ENCODE measurements around the gene SEMA3B.
A peak's percentile ranks its signal among the peaks of the same experiment; 100 is the strongest.

Gene SEMA3B

GRCh38 chr3:50258029-50258680 lies 10.8 kb upstream of the SEMA3B start:
- H3K4me2 ChIP-seq (ENCODE audit: low read depth, low read length) = no peak overlapping the region
- H3F3A ChIP-seq (ENCODE audit: insufficient read depth, low read length) = 0 out of 2 replicates have a peak, but pooled peaks cover 6% of the 10 kb centered on the region
- no peaks in the 10 kb centered on the region for H3K27me3 ChIP-seq (replicated peaks; ENCODE audit: insufficient read depth, low read length)
- no peak overlapping the region for H3K9ac ChIP-seq (ENCODE audit: low read length)
- H2AFZ ChIP-seq (ENCODE audit: low read length) = no peak overlapping the region
- H3K36me3 ChIP-seq (replicated peaks; ENCODE audit: insufficient read depth, low read length) = peaks cover 8% of the 10 kb centered on the region
- no peaks in the 10 kb centered on the region for H3K79me2 ChIP-seq (ENCODE audit: low read length)
- no peak for DNase-seq
- H3K9me3 ChIP-seq (replicated peaks; ENCODE audit: insufficient read depth, low read length) = no peaks in the 10 kb centered on the region
- no peak overlapping the region for H3K27ac ChIP-seq (ENCODE audit: low read length)
- H3K9me2 ChIP-seq (replicated peaks; ENCODE audit: insufficient read depth, low read length) = no peaks in the 10 kb centered on the region
- H3K4me3 ChIP-seq (ENCODE audit: low read length) = no peak overlapping the region
- peaks cover 6% of the 10 kb centered on the region; the same call in 1 of the 2 replicates for H3K4me1 ChIP-seq (ENCODE audit: low read length)
- no peaks in the 10 kb centered on the region for H4K20me1 ChIP-seq (ENCODE audit: insufficient read depth, low read length)
- TF ChIP-seq EZH2 (optimal IDR thresholded peaks at IDR 0.05; ENCODE audit: low read depth, low read length) (no peak), CTCF (IDR thresholded peaks at IDR 0.05; ENCODE audit: low read length) (no peak), EZH2phosphoT487 (IDR thresholded peaks at IDR 0.05; ENCODE audit: low read length) (no peak)

DNA sequence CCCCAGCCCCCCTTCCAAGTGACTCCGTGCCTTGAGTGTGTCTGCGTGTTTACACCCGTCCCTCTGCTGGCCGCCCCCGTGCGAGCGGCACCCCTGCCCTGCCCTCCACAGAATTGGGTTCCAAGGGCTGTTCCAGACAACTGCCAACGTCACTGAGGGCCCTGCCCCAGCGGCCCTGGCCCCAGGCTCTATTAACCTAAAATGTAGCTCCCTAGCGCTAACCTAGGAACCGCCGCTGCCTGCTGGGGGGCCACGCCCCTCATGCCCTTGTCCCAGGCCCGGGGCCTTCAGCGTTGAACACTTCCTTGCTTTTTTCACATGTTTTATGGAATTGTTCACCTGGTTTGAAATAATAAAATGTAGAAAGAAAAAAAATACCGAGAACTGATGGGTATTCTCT lies 10.0 kb upstream of the SEMA3B start:
- no peak overlapping the region for H3K4me2 ChIP-seq (ENCODE audit: low read depth, low read length)

DNA sequence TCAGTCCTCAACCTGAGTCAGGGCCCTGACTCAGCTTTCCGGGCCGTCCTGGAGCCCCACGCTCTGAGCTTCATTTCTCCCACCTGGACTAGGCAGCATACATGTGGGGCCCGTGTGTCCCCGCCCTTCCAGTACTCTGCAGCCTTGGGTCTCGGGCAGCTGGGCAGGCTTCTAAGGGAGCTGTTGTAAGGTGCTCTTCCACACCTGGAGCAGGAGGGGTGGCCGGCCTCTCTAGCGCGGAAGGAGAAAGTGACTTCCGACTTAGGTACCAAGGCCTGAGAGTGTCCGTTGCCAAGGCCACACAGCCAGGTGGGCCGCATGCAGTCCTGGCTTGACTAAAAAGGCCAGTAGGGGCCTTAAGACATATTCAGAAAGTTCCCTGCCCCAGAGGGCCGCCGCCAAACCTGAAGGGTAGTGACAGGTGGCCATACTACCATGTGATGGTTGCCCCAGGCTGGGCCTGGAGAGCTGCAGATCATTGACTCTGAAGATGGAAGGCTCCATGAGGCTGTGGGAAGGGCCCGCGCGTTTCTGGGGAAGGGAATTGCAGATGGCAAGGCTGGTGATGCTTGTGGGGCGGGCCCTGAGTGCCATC lies 9.4 kb upstream of the SEMA3B start:
- Histone ChIP-seq H2AFZ (ENCODE audit: low read length) (0 out of 2 replicates have a peak overlapping the region, but pooled peaks have one; percentile 22), H3K9ac (ENCODE audit: low read length) (peak overlapping the region; percentile 7; the same call in 1 of the 2 replicates), H3F3A (ENCODE audit: insufficient read depth, low read length) (0 out of 2 replicates have a peak, but pooled peaks cover 6% of the 10 kb centered on the region), H3K27ac (ENCODE audit: low read length) (no peak overlapping the region), H3K4me2 (ENCODE audit: low read depth, low read length) (peak overlapping the region; percentile 99), H3K27me3 (replicated peaks; ENCODE audit: insufficient read depth, low read length) (no peaks in the 10 kb centered on the region), H3K9me3 (replicated peaks; ENCODE audit: insufficient read depth, low read length) (no peaks in the 10 kb centered on the region), H3K4me1 (ENCODE audit: low read length) (peaks cover 6% of the 10 kb centered on the region; the same call in 1 of the 2 replicates), H3K9me2 (replicated peaks; ENCODE audit: insufficient read depth, low read length) (no peaks in the 10 kb centered on the region), H3K4me3 (ENCODE audit: low read length) (peak overlapping the region; percentile 76; the same call in 1 of the 2 replicates), H3K36me3 (replicated peaks; ENCODE audit: insufficient read depth, low read length) (peaks cover 8% of the 10 kb centered on the region), H3K79me2 (ENCODE audit: low read length) (no peaks in the 10 kb centered on the region), H4K20me1 (ENCODE audit: insufficient read depth, low read length) (no peaks in the 10 kb centered on the region)
- TF ChIP-seq CTCF (IDR thresholded peaks at IDR 0.05; ENCODE audit: low read length) = no peak
- TF ChIP-seq EZH2 (optimal IDR thresholded peaks at IDR 0.05; ENCODE audit: low read depth, low read length) = no peak
- no peak for TF ChIP-seq EZH2phosphoT487 (IDR thresholded peaks at IDR 0.05; ENCODE audit: low read length)
- DNase-seq = no peak

More for the DNA sequence above, 10.0 kb upstream of the SEMA3B start:
- no peak overlapping the region for H3K9ac ChIP-seq (ENCODE audit: low read length)
- H3K4me1 ChIP-seq (ENCODE audit: low read length) = peaks cover 6% of the 10 kb centered on the region; the same call in 1 of the 2 replicates
- no peak overlapping the region for H2AFZ ChIP-seq (ENCODE audit: low read length)
- no peak overlapping the region for H3K27ac ChIP-seq (ENCODE audit: low read length)
- TF ChIP-seq EZH2 (optimal IDR thresholded peaks at IDR 0.05; ENCODE audit: low read depth, low read length) = no peak
- no peaks in the 10 kb centered on the region for H3K27me3 ChIP-seq (replicated peaks; ENCODE audit: insufficient read depth, low read length)
- H3K36me3 ChIP-seq (replicated peaks; ENCODE audit: insufficient read depth, low read length) = peaks cover 8% of the 10 kb centered on the region
- H3K4me3 ChIP-seq (ENCODE audit: low read length) = no peak overlapping the region
- no peaks in the 10 kb centered on the region for H3K79me2 ChIP-seq (ENCODE audit: low read length)
- H3F3A ChIP-seq (ENCODE audit: insufficient read depth, low read length) = 0 out of 2 replicates have a peak, but pooled peaks cover 6% of the 10 kb centered on the region
- H3K9me2 ChIP-seq (replicated peaks; ENCODE audit: insufficient read depth, low read length) = no peaks in the 10 kb centered on the region
- no peaks in the 10 kb centered on the region for H4K20me1 ChIP-seq (ENCODE audit: insufficient read depth, low read length)
- no peak for DNase-seq
- no peaks in the 10 kb centered on the region for H3K9me3 ChIP-seq (replicated peaks; ENCODE audit: insufficient read depth, low read length)
